HG03025 (cell line): ENCODE measurements around the gene MYO9A.

Experiments
- ATAC-seq: cut with Tn5 transposase; IDR thresholded peaks from one replicate; pipeline ENCODE4 v1.9.1; 2021; ENCODE audit warnings: mild to moderate bottlenecking, moderate library complexity; ENCODE audit not compliant: unreplicated experiment, low FRiP score

The MYO9A gene

DNA sequence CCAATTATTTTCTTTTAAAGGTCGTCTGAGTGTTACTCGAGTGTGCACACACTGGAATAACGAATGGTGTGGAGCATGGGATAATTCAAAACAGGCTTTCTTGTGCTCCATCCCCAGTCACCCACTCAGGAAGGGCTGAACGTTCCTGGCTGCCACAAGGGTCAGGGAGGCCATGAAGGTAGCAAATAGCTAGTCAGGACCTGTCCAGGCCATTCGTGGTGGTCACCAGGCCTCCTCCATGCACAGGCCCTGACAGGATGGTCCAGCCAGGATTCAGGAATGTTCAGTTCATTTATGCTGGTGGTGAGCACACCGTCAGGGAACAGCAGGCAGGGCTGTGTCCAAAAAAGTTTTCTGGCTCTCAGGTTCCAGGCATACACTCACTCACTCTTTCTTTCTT lies 319.3 kb downstream of the MYO9A start:
- no peak for ATAC-seq

DNA sequence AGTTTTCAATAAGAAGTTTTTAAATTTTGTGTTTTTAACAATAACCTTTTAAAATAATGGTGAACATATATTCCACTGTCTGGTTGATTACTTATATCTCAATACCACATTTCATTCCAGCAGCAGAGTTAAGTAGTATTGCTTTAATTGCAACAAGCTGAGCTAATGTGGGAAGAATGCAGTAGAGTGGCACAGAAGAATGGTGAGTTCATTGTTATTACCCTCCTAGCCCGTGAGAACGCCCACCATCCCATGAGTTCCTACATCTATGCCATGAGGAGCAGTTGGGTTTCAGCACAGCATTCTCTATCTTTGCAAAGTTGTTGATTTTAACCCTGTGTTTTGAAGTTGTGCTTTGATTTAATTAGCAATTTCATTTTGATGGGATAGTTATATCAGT lies 325.4 kb downstream of the MYO9A start:
- ATAC-seq, result no peak

DNA sequence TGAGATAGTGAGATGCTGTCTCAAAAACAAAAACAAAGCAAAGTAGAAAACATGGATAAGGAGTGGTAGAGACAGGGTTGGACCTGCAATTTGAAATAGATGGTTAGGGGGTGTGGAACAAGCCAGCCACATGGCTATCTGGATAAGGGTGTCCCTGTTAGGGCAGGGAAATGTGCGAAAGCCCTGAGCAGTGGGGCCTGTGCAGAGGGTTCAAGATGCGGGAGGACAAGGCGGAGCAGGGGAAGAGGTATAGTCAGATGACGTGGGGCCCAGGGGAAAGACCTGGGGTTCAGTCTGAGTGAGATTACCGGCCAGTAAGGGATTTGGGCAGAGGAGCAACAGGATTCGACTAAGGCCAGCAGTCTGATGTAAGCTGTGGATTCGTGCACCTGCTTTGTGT lies 326.0 kb downstream of the MYO9A start:
- ATAC-seq, result no peak

GRCh38 chr15:71790081-71790480 lies 327.9 kb downstream of the MYO9A start:
- ATAC-seq, result no peak

GRCh38 chr15:71789616-71790015 lies 328.3 kb downstream of the MYO9A start:
- ATAC-seq, result no peak

DNA sequence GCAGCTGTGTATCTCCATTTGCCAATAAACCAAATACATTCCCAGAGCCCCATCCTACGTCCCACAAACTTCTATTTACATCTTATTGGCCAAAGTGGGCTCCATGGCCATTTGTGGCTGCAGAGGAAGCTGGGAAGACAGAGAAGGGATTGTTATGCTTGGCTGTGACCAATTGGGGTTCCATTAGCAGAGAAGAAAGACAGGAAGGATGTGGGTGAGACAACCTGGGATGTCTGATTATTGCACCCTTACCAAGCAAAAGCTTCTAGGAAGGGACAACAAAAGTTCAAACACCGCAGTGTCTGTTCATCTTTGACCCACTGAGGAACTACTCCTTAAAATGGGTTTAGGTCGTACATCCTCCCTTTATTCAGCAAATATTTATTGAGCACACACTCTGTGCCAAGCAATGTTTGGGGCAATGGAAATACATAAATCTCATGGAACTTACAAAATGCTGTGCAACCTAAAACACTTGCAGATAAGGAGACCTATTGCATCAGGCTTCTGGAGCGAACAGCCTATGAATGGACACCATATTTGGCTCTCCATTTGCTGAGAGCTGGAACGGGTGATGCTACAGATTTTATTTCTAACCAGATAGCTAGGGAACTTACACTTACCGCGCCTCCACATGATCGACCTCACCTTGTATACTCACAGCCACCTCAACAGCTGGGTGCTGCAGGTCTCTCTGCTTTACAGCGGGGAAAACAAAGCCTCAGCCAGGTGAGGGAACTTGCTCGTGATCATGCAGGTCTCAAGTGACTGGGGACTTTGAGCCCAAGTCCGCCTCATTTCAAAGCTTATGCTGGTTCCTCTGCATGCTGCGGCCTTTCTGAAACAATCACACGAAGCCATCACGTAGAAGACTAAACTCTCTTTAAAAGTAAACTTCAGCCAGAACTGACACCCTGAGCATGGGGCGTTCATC lies 329.0 kb downstream of the MYO9A start:
- no peak for ATAC-seq

DNA sequence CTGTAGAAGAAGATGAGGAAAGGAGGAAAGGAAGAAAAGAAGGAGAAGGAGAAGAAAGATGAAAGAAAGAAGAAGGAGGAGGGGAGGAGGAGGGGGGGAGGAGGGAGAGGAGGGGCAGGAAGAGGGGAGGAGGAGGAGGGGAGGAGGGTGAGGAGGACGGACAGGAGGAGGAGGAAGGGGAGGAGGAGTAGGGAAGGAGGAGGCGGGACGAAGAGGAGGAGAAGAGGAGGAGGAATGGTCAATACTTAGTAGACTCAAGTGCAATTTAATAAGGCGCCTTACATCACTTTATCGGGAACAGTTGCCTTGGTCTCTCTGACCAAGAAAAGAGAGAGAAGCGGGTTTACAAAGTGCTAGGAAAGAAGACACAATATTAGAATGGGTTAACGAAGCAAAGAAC lies 331.3 kb downstream of the MYO9A start:
- no peak for ATAC-seq

- no peak for ATAC-seq
Measured at GRCh38 chr15:71785996-71786395, 332.0 kb downstream of the MYO9A start.

- ATAC-seq, result no peak
Measured at GRCh38 chr15:71784719-71785118, 333.2 kb downstream of the MYO9A start.

DNA sequence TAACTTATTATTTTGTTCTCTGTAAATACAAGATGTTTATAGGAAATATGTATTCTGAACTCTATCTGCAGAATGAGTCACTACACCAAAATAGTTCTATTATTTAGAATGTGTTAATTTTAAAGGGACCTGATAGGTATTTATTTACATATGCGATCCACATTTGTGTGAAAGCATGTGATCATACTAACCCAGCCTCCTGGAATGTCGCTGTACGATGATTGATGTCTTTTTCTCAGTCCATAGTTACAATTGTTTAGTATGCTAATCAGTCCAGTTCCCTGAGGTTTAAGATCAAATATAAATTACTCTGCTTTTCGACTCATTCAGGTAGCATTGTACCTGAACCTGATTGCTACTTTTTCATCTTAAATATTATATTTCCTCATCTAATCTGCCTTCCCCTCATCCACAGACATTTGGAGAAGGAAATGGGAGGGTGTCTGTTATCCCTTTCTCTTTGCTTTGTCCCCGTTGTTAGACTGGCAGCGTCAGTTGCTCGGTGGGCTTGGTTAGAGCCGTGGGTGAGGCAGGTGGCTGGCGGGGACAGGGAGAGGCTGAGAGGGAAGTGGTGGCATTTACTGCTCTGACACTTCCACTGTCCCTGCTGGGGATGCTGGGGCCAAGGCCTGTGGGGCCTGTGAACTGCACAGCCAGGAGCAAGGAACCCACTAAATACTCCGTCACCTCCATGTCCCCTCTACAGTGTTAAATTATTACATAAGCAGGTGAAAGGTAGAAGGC lies 335.4 kb downstream of the MYO9A start:
- ATAC-seq, result no peak

DNA sequence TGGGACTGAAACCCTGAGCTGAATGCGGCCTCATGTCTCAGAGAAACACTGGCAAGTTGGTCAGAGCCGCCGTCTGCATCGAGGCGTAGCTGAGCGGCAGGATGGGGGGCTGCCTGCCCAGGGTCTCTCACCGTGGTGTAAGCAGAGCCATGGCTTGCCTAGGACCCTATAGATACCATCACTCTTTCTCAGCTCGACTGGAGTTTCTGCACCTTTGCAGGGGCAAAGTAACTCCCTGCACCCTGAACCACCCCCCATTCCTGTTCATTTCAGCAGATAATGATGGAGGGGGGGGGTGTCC lies 336.0 kb downstream of the MYO9A start:
- no peak for ATAC-seq

- ATAC-seq, result no peak
Measured at GRCh38 chr15:71781179-71781964, 336.6 kb downstream of the MYO9A start.

- no peak for ATAC-seq
Measured at GRCh38 chr15:71780115-71780976, 337.6 kb downstream of the MYO9A start.

- ATAC-seq, result no peak
Measured at GRCh38 chr15:71779073-71779797, 338.7 kb downstream of the MYO9A start.

GRCh38 chr15:71777216-71777943 lies 340.6 kb downstream of the MYO9A start:
- ATAC-seq, result no peak

GRCh38 chr15:71776304-71776703 lies 341.6 kb downstream of the MYO9A start:
- no peak for ATAC-seq

DNA sequence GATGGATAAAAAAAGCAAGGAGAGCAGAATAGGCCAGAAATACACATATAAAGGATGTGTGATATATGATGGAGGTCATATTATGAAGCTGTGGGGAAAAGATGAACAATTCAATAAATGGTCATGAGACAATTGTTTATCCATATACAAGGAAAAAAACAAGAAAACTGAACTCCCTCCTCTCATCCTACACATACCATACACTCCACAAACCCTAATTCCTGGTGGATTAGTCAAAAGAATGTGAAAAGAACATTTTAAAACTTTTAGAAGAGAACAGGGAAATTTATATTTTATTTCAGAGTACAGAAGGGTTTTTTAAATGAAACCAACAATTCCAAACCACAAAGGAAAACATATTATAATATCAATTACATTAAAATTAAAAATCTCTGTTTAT lies 342.1 kb downstream of the MYO9A start:
- ATAC-seq, result no peak

DNA sequence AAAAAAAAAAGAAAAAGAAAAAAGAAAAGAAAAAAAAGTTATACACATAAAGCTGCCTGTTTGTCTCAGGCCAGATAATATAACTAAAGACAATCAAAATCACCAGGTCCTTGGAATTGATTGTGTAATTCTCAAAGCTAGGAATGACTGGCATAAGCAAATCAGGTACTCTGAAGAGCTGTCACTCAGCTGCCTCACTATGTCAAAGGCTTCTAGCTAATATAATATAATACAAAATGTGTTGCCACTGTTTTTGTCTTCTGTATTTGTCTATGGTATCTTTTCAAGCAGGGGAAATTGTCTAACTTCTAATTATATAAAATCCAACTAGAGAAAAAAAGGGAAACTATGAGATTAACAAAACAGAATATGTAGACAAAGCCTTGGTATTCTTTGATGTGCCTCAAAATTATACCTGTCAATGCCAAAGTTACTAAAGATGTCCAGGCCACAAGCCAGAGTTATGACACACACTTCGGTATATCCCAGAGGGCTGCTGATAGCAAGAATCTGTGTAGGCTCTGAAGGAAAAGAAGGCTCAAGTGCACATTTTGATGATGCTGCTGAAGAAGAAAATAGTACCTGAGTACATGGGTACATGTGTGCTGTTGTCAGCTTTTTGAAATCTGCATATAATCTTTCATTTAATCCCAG lies 344.6 kb downstream of the MYO9A start:
- no peak for ATAC-seq
